HepG2 (cell line): ENCODE data around the gene CCNA2. TPM values are rescaled to one million over a fixed set of nuclear protein-coding genes. Genes with fewer than 3 reads are reported as not detected.

Experiments used
- CEBPG ChIP-seq: IDR thresholded peaks from 2 replicates; pipeline ENCODE4 v1.6.1; 2016
- CENPT ChIP-seq: sonication (generic); formaldehyde crosslinking; IDR thresholded peaks from 2 replicates; pipeline ENCODE4 v1.8.0; 2022; ENCODE audit warnings: low read depth, mild to moderate bottlenecking, moderate library complexity, missing genetic modification reagents
- DMAP1 ChIP-seq: IDR thresholded peaks from 2 replicates; pipeline ENCODE4 v1.6.1; 2016
- ELF4 ChIP-seq: sonication (generic); formaldehyde crosslinking; IDR thresholded peaks from 2 replicates; pipeline ENCODE4 v1.5.0; 2020; ENCODE audit warnings: missing genetic modification reagents, mild to moderate bottlenecking, moderate library complexity, borderline replicate concordance
- ETV5 ChIP-seq: IDR thresholded peaks from 2 replicates; pipeline ENCODE4 v1.6.1; 2018; ENCODE audit warnings: missing biosample characterization, missing genetic modification reagents, inconsistent platforms, borderline replicate concordance
- FOXO1 ChIP-seq: sonication (generic); formaldehyde crosslinking; IDR thresholded peaks from 2 replicates; pipeline ENCODE4 v1.4.0; 2020; ENCODE audit warnings: missing genetic modification reagents
- HHEX ChIP-seq: IDR thresholded peaks from 2 replicates; pipeline ENCODE4 v1.6.1; 2016; ENCODE audit warnings: control low read depth
- MATR3 ChIP-seq: sonication (generic); formaldehyde crosslinking; IDR thresholded peaks from 2 replicates; pipeline ENCODE4 v1.4.0; 2020; ENCODE audit warnings: missing genetic modification reagents
- MIER2 ChIP-seq: IDR thresholded peaks from 2 replicates; pipeline ENCODE4 v1.6.1; 2016; ENCODE audit warnings: missing biosample characterization, missing genetic modification reagents
- NFRKB ChIP-seq: fragments of 450-650 bp; IDR thresholded peaks from 2 replicates; pipeline ENCODE4 v1.6.1; 2017
- POLR2G ChIP-seq: fragments of 200-400 bp; formaldehyde crosslinking; IDR thresholded peaks from 2 replicates; pipeline ENCODE4 v1.6.1; 2018; ENCODE audit warnings: mild to moderate bottlenecking, low read depth, low read length, moderate library complexity
- PTBP1 ChIP-seq: fragments of 200-400 bp; formaldehyde crosslinking; IDR thresholded peaks from 2 replicates; pipeline ENCODE4 v1.6.1; 2018; ENCODE audit warnings: low read length, low read depth; ENCODE audit not compliant: poor library complexity, severe bottlenecking
- RFXANK ChIP-seq: IDR thresholded peaks from 2 replicates; pipeline ENCODE4 v1.6.1; 2016
- SMARCC2 ChIP-seq: fragments of 450-650 bp; IDR thresholded peaks from 2 replicates; pipeline ENCODE4 v1.6.1; 2017; ENCODE audit warnings: antibody characterized with exemption, mild to moderate bottlenecking
- SMC3 ChIP-seq: IDR thresholded peaks from 2 replicates; pipeline ENCODE4 v1.6.1; 2011; ENCODE audit warnings: low read length, improper control_type of control experiment
- SMYD3 ChIP-seq: sonication (generic); formaldehyde crosslinking; IDR thresholded peaks from 2 replicates; pipeline ENCODE4 v1.8.1; 2023; ENCODE audit warnings: mild to moderate bottlenecking, missing genetic modification reagents
- SP1 ChIP-seq, 2 experiments: fragments of 450-650 bp in 1 of 2; sonication (generic) in 1 of 2; formaldehyde crosslinking in 1 of 2; IDR thresholded peaks; 2 replicates each; pipeline versions ENCODE4 v1.4.0 to v1.6.1; 2016 to 2020; ENCODE audit warnings: missing genetic modification reagents in 1 of 2
- SRSF9 ChIP-seq: fragments of 200-400 bp; formaldehyde crosslinking; IDR thresholded peaks from 2 replicates; pipeline ENCODE4 v1.6.1; 2018; ENCODE audit warnings: borderline replicate concordance, mild to moderate bottlenecking, low read depth, low read length; ENCODE audit not compliant: insufficient read depth, poor library complexity, severe bottlenecking
- SYNCRIP ChIP-seq: fragments of 200-400 bp; formaldehyde crosslinking; IDR thresholded peaks from 2 replicates; pipeline ENCODE4 v1.6.1; 2018; ENCODE audit warnings: mild to moderate bottlenecking, low read depth, low read length; ENCODE audit not compliant: insufficient read depth
- TARDBP ChIP-seq: sonication (generic); formaldehyde crosslinking; IDR thresholded peaks from 2 replicates; pipeline ENCODE4 v1.8.0; 2022; ENCODE audit warnings: mild to moderate bottlenecking, missing genetic modification reagents
- THYN1 ChIP-seq: sonication (generic); formaldehyde crosslinking; IDR thresholded peaks from 2 replicates; pipeline ENCODE4 v1.8.1; 2023; ENCODE audit warnings: low read depth, mild to moderate bottlenecking, moderate library complexity, missing genetic modification reagents, borderline replicate concordance
- TP53 ChIP-seq: sonication (generic); formaldehyde crosslinking; conservative IDR thresholded peaks from 2 replicates; pipeline ENCODE4 v1.4.0; 2020; ENCODE audit warnings: missing genetic modification reagents
- ZFP36L2 ChIP-seq: sonication (generic); formaldehyde crosslinking; IDR thresholded peaks from 2 replicates; pipeline ENCODE4 v1.4.0; 2020; ENCODE audit warnings: missing genetic modification reagents
- ZNF136 ChIP-seq: sonication (generic); formaldehyde crosslinking; IDR thresholded peaks from 2 replicates; pipeline ENCODE4 v1.8.1; 2022; ENCODE audit warnings: low read depth, mild to moderate bottlenecking, moderate library complexity, missing genetic modification reagents
- ZNF510 ChIP-seq: sonication (generic); formaldehyde crosslinking; IDR thresholded peaks from 2 replicates; pipeline ENCODE4 v1.4.0; 2020; ENCODE audit warnings: low read depth, mild to moderate bottlenecking, missing genetic modification reagents
- ZNF569 ChIP-seq: sonication (generic); formaldehyde crosslinking; IDR thresholded peaks from 2 replicates; pipeline ENCODE4 v1.5.0; 2020; ENCODE audit warnings: mild to moderate bottlenecking, missing genetic modification reagents, moderate library complexity, borderline replicate concordance
- ZNF615 ChIP-seq: sonication (generic); formaldehyde crosslinking; IDR thresholded peaks from 2 replicates; pipeline ENCODE4 v1.5.0; 2020; ENCODE audit warnings: mild to moderate bottlenecking, missing genetic modification reagents, borderline replicate concordance
- ZNF790 ChIP-seq: sonication (generic); formaldehyde crosslinking; IDR thresholded peaks from 2 replicates; pipeline ENCODE4 v1.8.0; 2022; ENCODE audit warnings: missing genetic modification reagents, mild to moderate bottlenecking, borderline replicate concordance
- polyA plus RNA-seq, 8 experiments: library from polyadenylated mRNA; depleted of rRNA in 3 of 8; stranded (reverse) in 7 of 8; unstranded in 1 of 8; fragments of >200 nt; fragmentation: Illumina TruSeq in 4 of 8; extraction: Trizol in 4 of 8; gene quantifications; 2 replicates each; pipeline versions ENCODE4 v1.2.1 to v1.2.3, GENCODE V29; 2011 to 2016; ENCODE audit warnings: low read depth in 4 of 8, missing spikeins in 1 of 8, mixed read lengths in 1 of 8; ENCODE audit not compliant: insufficient read depth in 1 of 8
- total RNA-seq, 5 experiments: library from RNA; depleted of rRNA; stranded (reverse); fragments of >200 nt; fragmentation: Illumina TruSeq; extraction: Trizol; gene quantifications; 2 replicates each; pipeline ENCODE4 v1.2.3, GENCODE V29; 2016; ENCODE audit warnings: low read depth in 1 of 5
- TF ChIP-seq, protein P1 (sequence below): fragments of 450-650 bp; IDR thresholded peaks from 2 replicates; pipeline ENCODE4 v1.6.1; 2017
- TF ChIP-seq, protein P2 (sequence below): sonication (generic); formaldehyde crosslinking; IDR thresholded peaks from 2 replicates; pipeline ENCODE4 v1.4.0; 2020; ENCODE audit warnings: mild to moderate bottlenecking, low read depth, missing genetic modification reagents
- TF ChIP-seq, protein P3 (sequence below): sonication (generic); formaldehyde crosslinking; IDR thresholded peaks from 2 replicates; pipeline ENCODE4 v1.5.0; 2020; ENCODE audit warnings: missing genetic modification reagents

CCNA2 gene
- total and polyA plus RNA-seq, 2 of the 13 experiments (the other 11 are each of a cell fraction or from before 2014, with no cell fraction given): 31.3 to 105 TPM

DNA sequence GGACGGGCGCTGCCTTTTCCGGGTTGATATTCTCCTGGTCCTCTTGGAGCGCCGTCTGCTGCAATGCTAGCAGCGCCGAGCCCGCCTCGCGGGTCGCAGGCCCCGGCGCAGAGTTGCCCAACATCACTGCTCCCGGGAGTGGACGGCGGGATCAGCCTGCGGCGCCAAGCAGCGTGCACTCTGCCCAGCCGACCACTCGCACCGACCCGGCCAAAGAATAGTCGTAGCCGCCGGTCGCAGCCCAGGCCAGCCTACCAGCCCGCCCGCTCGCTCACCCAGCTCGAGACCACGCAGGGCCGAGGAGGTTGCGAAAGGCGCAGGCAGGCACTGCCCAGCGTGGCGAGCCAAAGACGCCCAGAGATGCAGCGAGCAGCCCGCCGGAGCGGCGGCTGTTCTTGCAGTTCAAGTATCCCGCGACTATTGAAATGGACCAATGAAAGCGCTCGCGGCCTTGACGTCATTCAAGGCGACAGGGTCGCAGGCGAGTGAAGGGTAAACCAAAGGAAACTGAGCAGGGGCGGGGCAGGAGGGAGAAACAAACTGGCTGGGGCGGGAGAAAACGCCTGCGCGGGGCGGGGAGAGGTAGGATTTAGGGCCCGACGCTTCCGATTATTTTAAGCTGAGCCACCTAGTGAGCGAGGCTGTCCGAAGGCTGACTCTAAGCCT is at the start of gene CCNA2 (continued):
- TF ChIP-seq SP1 (IDR thresholded peaks at IDR 0.05): no peak
- TF ChIP-seq SP1 (CRISPR knock-in tag; IDR thresholded peaks at IDR 0.05): peak; percentile 79
- no peak for TF ChIP-seq ZNF615 (CRISPR knock-in tag)
- TF ChIP-seq SRSF9: no peak
- TF ChIP-seq TP53 (CRISPR knock-in tag): 0 out of 2 replicates have a peak, but pooled peaks have one; percentile 26
- no peak for TF ChIP-seq MATR3 (CRISPR knock-in tag)
- 0 out of 2 replicates have a peak, but pooled peaks have one; percentile 15 for TF ChIP-seq FOXO1
- no peak for TF ChIP-seq HHEX
- no peak for TF ChIP-seq ELF4 (CRISPR knock-in tag)
- no peak for TF ChIP-seq ZNF569 (CRISPR knock-in tag)
- no peak for TF ChIP-seq SMARCC2
- TF ChIP-seq, protein P1, sequence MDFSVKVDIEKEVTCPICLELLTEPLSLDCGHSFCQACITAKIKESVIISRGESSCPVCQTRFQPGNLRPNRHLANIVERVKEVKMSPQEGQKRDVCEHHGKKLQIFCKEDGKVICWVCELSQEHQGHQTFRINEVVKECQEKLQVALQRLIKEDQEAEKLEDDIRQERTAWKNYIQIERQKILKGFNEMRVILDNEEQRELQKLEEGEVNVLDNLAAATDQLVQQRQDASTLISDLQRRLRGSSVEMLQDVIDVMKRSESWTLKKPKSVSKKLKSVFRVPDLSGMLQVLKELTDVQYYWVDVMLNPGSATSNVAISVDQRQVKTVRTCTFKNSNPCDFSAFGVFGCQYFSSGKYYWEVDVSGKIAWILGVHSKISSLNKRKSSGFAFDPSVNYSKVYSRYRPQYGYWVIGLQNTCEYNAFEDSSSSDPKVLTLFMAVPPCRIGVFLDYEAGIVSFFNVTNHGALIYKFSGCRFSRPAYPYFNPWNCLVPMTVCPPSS: no peak
- TF ChIP-seq ZNF510 (CRISPR knock-in tag): no peak
- TF ChIP-seq SMYD3 (CRISPR knock-in tag): no peak
- peak; percentile 62; the same call in 1 of the 2 replicates for TF ChIP-seq CEBPG (CRISPR knock-in tag)
- TF ChIP-seq CENPT (CRISPR knock-in tag): no peak
- no peak for TF ChIP-seq ZNF136
- TF ChIP-seq POLR2G: peak; percentile 84
- no peak for TF ChIP-seq NFRKB
- peak; percentile 24; the same call in 1 of the 2 replicates for TF ChIP-seq MIER2 (CRISPR knock-in tag)
- TF ChIP-seq, protein P2, sequence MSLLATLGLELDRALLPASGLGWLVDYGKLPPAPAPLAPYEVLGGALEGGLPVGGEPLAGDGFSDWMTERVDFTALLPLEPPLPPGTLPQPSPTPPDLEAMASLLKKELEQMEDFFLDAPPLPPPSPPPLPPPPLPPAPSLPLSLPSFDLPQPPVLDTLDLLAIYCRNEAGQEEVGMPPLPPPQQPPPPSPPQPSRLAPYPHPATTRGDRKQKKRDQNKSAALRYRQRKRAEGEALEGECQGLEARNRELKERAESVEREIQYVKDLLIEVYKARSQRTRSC (CRISPR knock-in tag): no peak
- TF ChIP-seq RFXANK: no peak
- peak; percentile 98 for TF ChIP-seq DMAP1 (CRISPR knock-in tag)
- TF ChIP-seq, protein P3, sequence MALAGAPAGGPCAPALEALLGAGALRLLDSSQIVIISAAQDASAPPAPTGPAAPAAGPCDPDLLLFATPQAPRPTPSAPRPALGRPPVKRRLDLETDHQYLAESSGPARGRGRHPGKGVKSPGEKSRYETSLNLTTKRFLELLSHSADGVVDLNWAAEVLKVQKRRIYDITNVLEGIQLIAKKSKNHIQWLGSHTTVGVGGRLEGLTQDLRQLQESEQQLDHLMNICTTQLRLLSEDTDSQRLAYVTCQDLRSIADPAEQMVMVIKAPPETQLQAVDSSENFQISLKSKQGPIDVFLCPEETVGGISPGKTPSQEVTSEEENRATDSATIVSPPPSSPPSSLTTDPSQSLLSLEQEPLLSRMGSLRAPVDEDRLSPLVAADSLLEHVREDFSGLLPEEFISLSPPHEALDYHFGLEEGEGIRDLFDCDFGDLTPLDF: peak; percentile 97
- no peak for TF ChIP-seq SMC3
- TF ChIP-seq SYNCRIP: no peak
- TF ChIP-seq THYN1 (CRISPR knock-in tag): no peak
- TF ChIP-seq ETV5 (CRISPR knock-in tag): no peak; the same call in 1 of the 2 replicates
- no peak for TF ChIP-seq PTBP1
- peak; percentile 84; the same call in 1 of the 2 replicates for TF ChIP-seq ZNF790
- TF ChIP-seq TARDBP: no peak; the same call in 1 of the 2 replicates
- TF ChIP-seq ZFP36L2 (CRISPR knock-in tag): no peak
